NCI-H2107 treated with DMSO at 0.1 percent for 48 hours (cell line): Measurements from ENCODE around the gene FGF18.

Experiments used
- DNase-seq: peaks from one replicate; lab custom pipeline; 2025; ENCODE audit not compliant: unreplicated experiment; lab: John Stamatoyannopoulos, UW

FGF18 gene

DNA sequence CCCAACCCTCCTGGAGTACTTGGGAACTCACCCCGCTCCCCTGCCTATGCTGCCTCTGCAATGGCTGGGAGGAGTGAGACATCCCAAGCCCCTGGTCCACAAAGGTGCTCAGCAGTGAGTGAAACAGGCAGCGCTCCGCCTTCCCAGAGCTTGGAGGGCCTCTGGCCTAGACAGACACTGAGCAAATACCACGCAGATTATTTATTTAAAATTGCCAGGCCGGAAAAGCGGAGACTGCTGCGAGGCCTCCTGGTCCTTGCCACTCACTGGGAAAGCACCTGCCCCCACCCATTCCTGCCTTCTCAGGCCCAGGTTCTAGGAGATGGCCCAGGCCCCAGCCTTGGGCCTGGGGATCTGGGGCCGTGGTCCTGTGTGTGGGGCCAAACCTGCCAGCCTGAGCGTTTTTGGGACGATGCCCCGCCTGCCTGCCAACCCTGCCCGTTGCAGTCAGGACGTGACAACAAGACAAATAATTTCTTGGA lies 17.4 kb downstream of the FGF18 start:
- no peak for DNase-seq

DNA sequence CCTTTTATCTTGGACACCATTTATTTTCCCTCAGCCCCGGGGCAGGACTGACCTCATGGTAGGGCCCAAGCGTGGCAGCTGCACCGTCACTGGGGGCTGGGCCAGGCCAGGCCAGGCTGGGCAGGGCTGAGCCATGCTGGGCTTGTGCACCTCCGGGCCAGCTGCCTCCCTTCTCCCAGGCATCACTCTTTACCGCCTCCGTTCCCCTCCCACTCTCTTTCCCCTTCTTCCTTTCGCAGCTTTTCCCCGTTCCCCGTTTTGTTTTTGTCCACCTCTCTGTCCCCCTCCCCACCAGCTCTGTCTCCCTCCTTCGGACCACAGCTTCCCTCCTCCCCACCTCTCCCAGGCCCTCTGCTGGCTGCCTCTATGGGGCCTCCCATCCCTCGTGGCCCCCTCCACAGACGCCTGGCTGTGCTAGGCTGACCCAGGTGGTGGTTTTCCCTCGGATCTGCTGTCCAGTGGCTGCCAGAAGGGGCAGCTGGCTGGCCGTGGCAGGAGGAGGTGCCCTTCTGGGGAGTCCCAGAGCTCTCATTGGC lies 17.9 kb downstream of the FGF18 start:
- no peak for DNase-seq

GRCh38 chr5:171438738-171439137 lies 19.3 kb downstream of the FGF18 start:
- DNase-seq, result no peak

- no peak for DNase-seq
Observed at GRCh38 chr5:171441246-171441791, 21.9 kb downstream of the FGF18 start.

GRCh38 chr5:171442287-171443042 lies 23.0 kb downstream of the FGF18 start:
- DNase-seq, result no peak

DNA sequence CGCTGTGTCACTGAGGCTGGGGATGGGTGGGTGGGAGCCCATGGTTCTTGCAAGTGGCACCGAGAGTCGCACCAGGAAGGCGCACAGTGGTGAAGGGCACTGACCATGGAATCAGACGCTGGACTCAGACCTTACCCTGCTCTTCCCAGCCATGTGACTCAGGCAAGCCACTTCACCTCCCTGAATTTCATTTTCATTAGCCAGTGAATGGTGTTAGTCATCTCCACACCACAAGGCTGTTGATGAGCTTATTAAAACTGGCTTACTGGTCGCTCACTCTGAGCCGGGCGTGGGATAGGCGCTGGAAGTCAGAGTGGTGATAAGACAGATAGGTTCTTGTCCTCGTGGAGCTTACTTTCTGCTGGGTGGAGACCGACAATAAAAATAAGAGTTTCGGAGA lies 25.1 kb downstream of the FGF18 start:
- DNase-seq, result no peak

DNA sequence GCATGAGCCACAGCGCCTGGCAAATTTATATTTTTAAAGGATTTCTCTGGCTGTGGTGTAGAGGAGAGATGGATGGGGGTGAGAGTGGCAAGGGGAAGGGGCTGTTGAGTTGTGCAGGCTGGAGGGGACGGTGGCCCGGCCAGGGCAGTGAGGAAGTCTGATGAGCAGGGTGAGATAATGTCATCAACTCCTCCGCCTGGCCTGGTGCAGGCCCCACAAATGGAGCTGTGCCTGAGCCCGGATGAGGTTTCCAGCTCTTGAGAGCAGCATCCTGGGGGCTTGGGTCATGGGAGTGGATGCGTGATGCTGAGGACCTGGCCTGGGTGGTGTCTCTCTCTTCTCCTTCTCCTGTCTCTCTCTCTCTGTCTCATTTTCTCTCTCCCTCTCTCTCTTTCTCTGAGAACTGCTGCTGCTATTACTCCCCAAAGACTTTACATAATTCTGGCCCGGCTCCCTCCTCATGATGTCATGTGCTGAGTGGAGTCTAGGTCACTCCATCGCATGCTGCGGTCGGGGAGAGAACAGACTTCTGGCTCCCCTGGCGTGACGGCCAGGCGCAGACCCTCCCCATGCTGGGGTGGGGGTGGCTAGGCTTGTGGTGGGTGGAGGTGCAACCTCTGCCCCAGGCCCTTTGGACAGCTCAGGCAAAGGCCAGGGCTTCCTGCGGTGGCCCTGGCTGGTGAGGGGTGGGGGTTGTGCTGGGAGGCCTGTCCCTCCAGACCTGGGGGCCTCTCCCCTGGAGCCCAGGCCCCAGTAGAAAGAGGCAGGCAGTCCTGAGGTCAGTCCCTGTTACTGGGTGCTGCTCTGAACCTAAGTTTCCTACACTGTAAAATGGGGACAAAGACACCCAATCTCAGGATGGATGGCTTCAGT lies 26.4 kb downstream of the FGF18 start:
- no peak for DNase-seq

DNA sequence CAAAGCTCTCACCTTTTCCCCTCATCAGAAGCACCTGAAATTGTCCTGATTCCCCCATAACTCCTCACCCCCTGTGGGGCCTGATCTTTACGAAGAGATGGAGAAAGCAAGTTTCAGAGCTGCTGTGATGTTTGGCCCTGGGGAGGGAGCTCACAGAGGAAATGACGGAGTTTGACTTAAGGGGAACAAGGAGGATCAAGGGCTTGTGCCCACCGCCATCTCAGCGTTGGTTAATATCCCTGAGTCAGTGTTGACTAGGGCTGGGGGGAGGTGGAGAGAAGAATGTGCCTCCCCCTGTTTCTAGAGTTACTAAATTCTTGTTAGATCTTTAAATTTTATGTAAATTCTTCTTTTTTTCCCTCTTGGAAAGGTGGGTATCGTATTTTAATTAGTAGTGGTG lies 27.8 kb downstream of the FGF18 start:
- no peak for DNase-seq

DNA sequence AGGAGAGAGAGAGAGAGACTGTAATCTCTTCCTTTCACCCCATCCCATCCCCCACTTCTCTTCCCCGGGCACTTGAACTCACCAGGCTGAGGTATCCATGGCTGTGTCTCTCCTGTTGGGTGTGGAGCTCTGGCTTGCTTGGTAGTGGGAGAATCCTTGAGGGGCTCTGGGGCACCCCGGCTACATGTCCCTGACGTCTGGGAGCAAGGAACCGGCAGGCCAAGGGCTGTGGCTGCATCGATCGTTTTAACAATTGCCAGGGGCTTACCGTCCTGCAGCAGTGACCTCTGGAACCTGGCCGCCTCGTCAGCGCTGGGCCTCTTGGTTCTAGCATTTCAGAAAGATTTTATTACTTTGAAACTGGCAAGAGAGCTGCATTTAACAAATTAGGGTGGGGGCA lies 30.0 kb downstream of the FGF18 start:
- DNase-seq, result no peak

DNA sequence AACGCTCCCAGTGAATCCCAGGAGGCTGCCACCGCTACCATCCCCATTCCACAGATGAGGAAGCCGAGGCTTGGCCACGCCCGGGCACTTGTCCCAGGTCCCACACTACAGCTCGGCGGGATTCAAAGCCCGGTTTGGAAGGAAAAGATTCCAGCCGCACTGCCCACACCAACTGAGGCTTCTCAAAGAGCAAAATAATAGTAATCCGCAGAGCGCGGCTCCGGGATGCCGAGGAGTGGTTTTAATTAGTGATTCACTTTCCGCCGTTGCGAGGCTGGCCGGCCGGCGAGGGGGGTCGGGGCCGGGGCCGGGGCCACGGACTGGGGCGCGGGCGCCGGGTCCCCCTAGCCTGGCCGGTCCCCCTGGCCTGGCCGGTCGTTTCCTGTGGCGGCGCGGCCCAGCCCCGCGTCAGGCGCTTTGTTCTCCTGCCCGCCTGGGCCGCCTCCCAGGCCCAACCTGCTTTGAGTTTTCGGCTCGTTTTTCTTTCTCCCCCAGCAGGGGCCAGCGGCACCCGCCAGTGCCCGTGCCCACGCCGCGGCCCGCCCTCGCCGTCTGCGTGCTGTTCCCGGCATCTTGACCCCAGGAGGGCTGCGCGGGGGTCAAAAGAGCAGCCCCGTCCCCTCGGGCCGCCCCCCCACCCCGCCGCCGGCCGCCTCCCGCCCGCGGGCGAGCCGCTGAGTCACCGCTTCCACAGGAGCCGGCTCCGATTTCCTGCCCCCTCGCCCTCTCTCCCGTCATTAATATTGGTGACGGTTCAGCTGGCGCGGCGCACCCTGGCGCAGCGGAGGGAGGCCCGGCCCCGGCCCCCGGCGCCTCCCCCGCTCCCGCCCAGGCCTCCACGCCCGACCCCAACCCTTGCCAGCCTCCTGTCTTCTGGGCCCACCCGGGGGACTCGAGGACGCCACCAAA lies 31.2 kb downstream of the FGF18 start:
- DNase-seq, result no peak

- no peak for DNase-seq
Observed at GRCh38 chr5:171451421-171451820, 32.0 kb downstream of the FGF18 start.

GRCh38 chr5:171453056-171453725 lies 33.7 kb downstream of the FGF18 start:
- no peak for DNase-seq

- no peak for DNase-seq
Observed at GRCh38 chr5:171453988-171454387, 34.5 kb downstream of the FGF18 start.

GRCh38 chr5:171454549-171454948 lies 35.1 kb downstream of the FGF18 start:
- no peak for DNase-seq

- DNase-seq, result no peak
Observed at GRCh38 chr5:171455522-171455921, 36.1 kb downstream of the FGF18 start.

DNA sequence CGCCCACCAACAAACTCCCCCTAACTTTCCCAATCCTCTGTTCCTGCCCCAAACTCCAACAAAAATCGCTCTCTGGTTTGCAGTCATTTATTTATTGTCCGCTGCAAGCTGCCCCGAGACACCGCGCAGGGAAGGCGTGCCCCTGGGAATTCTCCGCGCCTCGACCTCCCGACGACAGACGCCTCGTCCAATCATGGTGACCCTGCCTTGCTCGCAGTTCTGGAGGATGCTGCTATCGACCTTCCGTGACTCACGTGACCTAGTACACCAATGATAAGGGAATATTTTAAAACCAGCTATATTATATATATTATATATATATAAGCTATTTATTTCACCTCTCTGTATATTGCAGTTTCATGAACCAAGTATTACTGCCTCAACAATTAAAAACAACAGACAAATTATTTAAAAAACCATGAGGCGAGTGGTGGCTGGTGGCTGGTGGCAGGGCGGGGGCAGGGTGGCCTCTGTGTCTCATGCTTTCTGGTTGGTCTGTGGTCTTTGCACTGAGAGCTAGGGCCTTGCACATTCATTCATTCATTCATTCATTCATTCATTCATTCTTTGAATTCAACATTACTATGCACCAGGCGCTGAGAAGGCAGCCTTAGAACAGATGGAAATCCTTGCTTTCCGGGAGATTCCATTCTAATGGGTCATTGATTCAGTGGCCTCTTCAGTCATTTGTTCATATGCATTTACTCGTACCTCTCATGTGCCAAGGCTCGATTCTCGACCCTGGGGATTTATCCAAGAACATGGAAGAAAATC lies 37.9 kb downstream of the FGF18 start:
- no peak for DNase-seq

DNA sequence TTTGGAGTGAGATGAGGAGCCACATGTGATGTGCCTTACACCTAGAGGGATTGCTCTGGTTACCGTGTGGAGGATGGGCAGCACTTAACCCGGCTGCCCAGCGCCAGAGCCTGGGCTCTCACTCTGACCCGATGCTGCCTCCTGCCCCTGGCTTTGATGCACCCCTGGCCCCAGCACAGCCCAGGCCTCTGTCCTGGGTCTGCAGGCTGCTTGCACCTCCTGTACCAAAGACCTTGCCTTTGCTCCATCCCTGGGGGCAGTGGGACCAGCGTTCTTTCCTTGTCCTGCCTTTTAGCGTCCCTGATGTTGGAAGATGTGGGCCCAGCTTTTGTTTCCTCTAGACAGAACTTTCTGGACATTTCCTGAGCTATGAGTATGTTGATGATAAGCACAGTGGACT lies 40.4 kb downstream of the FGF18 start:
- no peak for DNase-seq

- DNase-seq, result no peak
Observed at GRCh38 chr5:171462136-171462927, 42.9 kb downstream of the FGF18 start.
